ENCODE measurements around the gene TMPRSS6.

The TMPRSS6 gene

GRCh38 chr22:37054056-37054395 is 55.5 kb downstream of the TMPRSS6 start:
- DNase-seq (ENCODE audit: low spot score): no peak
- no peak for TF ChIP-seq CTCF (IDR thresholded peaks at IDR 0.05; ENCODE audit: extremely low read depth, missing control alignments)

DNA sequence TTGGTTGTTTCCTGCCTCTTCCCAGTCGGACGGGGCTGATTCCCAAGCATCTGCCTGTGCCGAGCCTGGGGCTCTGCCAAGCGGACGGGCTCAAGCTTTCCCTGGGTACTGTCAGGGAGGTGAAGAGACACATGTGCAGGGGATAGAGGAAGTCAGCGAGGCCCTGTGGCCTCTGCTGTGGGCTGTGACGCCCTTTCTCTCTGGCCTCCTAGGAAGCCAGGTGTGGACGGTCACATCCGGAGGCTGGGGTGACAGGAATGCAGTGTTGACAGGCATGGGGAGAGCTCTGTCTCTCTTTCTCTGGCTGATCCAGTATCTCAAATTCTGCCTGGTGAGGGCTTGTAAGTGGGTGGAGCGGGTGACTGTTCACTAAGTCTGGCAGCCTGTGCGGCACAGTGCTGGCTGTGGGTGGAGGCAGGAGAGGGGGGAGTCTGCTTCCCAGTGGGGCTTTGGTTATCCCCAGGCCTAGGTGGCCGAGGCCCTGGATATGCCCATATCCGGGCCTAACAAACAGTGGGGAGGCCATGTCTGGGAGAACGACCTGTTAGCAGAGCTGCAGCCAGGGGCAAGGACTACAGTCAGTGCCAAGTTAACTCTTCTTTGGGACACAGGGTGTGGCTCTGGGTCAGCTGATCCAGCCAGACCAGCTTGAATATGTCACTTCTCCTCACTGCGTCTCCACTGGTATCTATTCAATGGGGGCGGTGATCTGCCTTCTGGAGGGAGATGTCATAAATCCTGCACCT is 56.0 kb downstream of the TMPRSS6 start:
- TF ChIP-seq CTCF (IDR thresholded peaks at IDR 0.05; ENCODE audit: extremely low read depth, missing control alignments): no peak
- DNase-seq (ENCODE audit: low spot score): no peak

GRCh38 chr22:37052386-37053309 is 56.9 kb downstream of the TMPRSS6 start:
- TF ChIP-seq CTCF (IDR thresholded peaks at IDR 0.05; ENCODE audit: extremely low read depth, missing control alignments): no peak
- no peak for DNase-seq (ENCODE audit: low spot score)

DNA sequence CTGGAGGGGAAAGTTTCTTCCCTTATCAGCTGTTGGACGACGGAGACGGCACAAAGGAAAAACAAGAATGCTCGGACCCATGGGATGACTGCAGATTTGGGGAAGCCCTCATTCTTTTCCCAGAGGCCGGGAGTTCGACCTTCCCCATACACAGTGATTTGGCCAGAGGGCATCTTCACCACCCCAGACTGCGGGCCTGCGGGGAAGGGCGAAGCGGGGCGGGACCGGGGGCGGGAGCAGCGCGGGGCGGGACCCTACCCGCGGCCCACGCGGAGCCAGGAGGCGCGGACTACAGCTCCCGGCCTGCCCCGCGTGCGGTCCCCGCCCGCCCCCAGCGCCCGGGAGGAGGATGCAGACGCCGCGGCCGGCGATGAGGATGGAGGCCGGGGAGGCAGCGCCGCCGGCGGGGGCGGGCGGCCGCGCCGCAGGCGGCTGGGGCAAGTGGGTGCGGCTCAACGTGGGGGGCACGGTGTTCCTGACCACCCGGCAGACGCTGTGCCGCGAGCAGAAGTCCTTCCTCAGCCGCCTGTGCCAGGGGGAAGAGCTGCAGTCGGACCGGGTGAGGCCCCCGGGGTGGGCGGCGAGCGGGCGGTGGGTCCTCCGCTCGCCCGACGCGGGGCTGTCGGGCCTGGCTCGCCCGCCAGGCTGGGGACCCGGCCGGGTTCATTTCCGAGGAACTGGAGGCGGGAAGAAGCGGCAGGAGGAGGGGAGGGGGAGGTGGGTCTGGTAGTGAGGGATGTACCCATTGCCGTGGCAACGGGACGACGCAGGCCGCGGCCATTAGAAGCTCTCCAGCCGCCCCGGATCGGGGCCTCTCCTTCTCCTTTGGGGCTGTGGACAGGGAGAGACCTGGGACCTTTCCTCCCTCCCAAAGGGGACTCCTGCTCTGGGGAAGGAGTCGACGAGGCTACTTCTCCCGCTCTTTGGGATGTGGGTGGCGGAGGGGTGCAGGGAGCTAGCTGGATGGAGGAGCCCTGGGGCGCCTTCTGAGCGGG is 57.8 kb downstream of the TMPRSS6 start, which contains the start of gene KCTD17:
Gene KCTD17, plus strand, starts transcription at position 352 of the 995 bp plus-strand sequence. Its CDS starts 19 bp downstream, at position 371.
- peak; percentile 99 for DNase-seq (ENCODE audit: low spot score)

GRCh38 chr22:37050913-37051312 is 58.6 kb downstream of the TMPRSS6 start:
- TF ChIP-seq CTCF (IDR thresholded peaks at IDR 0.05; ENCODE audit: extremely low read depth, missing control alignments): no peak
- DNase-seq (ENCODE audit: low spot score): no peak

More for the DNA sequence above, 57.8 kb downstream of the TMPRSS6 start, which contains the start of gene KCTD17:
- TF ChIP-seq CTCF (IDR thresholded peaks at IDR 0.05; ENCODE audit: extremely low read depth, missing control alignments): peak; percentile 26

DNA sequence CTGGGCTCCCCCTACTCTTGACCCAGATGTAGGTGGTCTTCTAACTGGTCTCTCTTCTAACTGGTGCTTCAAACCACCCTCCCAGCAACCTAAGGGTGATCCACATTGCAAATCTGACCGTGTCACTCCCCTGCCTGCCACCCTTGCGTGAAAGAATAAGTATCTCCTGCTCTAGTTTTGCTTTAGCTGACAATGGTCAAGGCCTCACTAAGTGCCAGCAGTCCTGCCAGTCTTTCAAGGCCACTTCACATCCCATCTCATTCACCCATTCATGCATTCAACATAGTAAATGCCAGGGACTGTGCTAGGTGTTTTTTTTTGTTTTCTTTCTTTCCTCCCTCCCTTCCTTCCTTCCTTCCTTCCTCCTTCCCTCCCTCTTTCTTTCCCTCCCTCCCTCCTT is 60.3 kb downstream of the TMPRSS6 start:
- no peak for DNase-seq (ENCODE audit: low spot score)
- no peak for TF ChIP-seq CTCF (IDR thresholded peaks at IDR 0.05; ENCODE audit: extremely low read depth, missing control alignments)

All from GM20000 (cell line).